PFSK-1 (cell line): Measurements from ENCODE around the gene GDAP1L1.

ENCODE experiments used
- FOXP2 ChIP-seq: optimal IDR thresholded peaks from 2 replicates; pipeline ENCODE3; 2011; ENCODE audit warnings: borderline replicate concordance, control low read depth, inconsistent platforms; ENCODE audit not compliant: insufficient read depth; ENCODE audit errors: extremely low read length, extremely low read depth
- POLR2AphosphoS5 ChIP-seq: IDR thresholded peaks from 2 replicates; pipeline ENCODE4 v1.6.1; 2012; ENCODE audit warnings: low read depth, mild to moderate bottlenecking, control low read depth, low read length, moderate library complexity
- SIN3A ChIP-seq: IDR thresholded peaks from 2 replicates; pipeline ENCODE4 v1.6.1; 2012; ENCODE audit warnings: mild to moderate bottlenecking, low read length, moderate library complexity, borderline replicate concordance; ENCODE audit not compliant: insufficient read depth
- TAF1 ChIP-seq: IDR thresholded peaks from 2 replicates; pipeline ENCODE4 v1.6.1; 2012; ENCODE audit warnings: low read length, control low read depth, borderline replicate concordance; ENCODE audit not compliant: insufficient read depth
- TF ChIP-seq, protein P1 (sequence below), 2 experiments: IDR thresholded peaks; 2 replicates each; pipeline versions ENCODE4 v1.6.1 to v1.8.0; 2011 to 2012; ENCODE audit warnings: low read depth in 2 of 2, low read length in 2 of 2, control low read depth in 1 of 2, inconsistent platforms in 1 of 2, mild to moderate bottlenecking in 1 of 2, moderate library complexity in 1 of 2; ENCODE audit not compliant: insufficient read depth in 1 of 2

The GDAP1L1 gene

DNA sequence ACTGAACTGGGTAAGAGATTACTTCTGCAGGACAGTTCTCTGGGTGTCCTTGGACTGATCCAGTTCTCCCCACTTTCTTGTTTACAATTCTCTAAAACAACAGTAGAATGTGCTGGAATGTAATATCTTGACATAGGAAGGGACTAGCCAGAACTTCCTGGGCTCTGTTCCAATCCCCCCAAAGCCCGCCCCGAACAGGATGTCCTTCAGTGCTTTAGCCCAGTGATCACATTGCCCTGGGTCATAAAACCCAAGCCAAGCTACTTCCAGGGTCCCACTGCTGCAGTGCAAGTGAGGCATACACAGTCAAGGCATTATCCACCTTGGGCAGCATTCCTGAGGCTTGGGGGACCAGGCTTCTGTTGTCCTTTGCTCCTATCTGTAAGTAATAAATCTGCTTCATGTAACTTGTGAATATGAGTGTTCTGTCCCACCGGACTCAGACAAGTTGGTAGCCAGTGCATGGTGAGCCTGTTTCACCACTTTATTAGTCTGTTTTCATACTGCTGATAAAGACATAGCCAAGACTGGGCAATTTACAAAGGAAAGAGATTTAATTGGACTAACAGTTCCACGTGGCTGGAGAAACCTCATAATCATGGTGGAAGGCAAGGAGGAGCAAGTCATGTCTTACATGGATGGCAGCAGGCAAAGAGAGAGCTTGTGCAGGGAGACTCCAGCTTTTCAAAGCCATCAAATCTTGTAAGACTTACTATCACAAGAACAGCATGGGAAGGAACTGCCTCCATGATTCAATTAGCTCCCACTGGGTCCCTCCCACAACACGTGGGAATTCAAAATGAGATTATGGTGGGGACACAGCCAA, 40.4 kb downstream of the GDAP1L1 start:
- TF ChIP-seq SIN3A (no peak), TAF1 (no peak), FOXP2 (no peak), POLR2AphosphoS5 (no peak)
- TF ChIP-seq, protein P1, sequence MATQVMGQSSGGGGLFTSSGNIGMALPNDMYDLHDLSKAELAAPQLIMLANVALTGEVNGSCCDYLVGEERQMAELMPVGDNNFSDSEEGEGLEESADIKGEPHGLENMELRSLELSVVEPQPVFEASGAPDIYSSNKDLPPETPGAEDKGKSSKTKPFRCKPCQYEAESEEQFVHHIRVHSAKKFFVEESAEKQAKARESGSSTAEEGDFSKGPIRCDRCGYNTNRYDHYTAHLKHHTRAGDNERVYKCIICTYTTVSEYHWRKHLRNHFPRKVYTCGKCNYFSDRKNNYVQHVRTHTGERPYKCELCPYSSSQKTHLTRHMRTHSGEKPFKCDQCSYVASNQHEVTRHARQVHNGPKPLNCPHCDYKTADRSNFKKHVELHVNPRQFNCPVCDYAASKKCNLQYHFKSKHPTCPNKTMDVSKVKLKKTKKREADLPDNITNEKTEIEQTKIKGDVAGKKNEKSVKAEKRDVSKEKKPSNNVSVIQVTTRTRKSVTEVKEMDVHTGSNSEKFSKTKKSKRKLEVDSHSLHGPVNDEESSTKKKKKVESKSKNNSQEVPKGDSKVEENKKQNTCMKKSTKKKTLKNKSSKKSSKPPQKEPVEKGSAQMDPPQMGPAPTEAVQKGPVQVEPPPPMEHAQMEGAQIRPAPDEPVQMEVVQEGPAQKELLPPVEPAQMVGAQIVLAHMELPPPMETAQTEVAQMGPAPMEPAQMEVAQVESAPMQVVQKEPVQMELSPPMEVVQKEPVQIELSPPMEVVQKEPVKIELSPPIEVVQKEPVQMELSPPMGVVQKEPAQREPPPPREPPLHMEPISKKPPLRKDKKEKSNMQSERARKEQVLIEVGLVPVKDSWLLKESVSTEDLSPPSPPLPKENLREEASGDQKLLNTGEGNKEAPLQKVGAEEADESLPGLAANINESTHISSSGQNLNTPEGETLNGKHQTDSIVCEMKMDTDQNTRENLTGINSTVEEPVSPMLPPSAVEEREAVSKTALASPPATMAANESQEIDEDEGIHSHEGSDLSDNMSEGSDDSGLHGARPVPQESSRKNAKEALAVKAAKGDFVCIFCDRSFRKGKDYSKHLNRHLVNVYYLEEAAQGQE (IDR thresholded peaks at IDR 0.05; ENCODE audit: insufficient read depth in 1 of 2, low read depth in 2 of 2, low read length in 2 of 2), result no peak

GRCh38 chr20:44288252-44288651, 41.1 kb downstream of the GDAP1L1 start:
- TF ChIP-seq TAF1 (no peak), SIN3A (no peak), FOXP2 (no peak)

GRCh38 chr20:44291754-44292153, 44.6 kb downstream of the GDAP1L1 start:
- TF ChIP-seq, protein P1 (IDR thresholded peaks at IDR 0.05; ENCODE audit: insufficient read depth in 1 of 2, low read depth in 2 of 2, low read length in 2 of 2), result no peak
- TF ChIP-seq TAF1 (no peak), FOXP2 (no peak), POLR2AphosphoS5 (no peak), SIN3A (no peak)

GRCh38 chr20:44296011-44296410, 48.9 kb downstream of the GDAP1L1 start:
- TF ChIP-seq, protein P1 (IDR thresholded peaks at IDR 0.05; ENCODE audit: insufficient read depth in 1 of 2, low read depth in 2 of 2, low read length in 2 of 2), result no peak
- TF ChIP-seq FOXP2, result no peak
- TF ChIP-seq TAF1, result no peak
- no peak for TF ChIP-seq SIN3A
- no peak for TF ChIP-seq POLR2AphosphoS5

DNA sequence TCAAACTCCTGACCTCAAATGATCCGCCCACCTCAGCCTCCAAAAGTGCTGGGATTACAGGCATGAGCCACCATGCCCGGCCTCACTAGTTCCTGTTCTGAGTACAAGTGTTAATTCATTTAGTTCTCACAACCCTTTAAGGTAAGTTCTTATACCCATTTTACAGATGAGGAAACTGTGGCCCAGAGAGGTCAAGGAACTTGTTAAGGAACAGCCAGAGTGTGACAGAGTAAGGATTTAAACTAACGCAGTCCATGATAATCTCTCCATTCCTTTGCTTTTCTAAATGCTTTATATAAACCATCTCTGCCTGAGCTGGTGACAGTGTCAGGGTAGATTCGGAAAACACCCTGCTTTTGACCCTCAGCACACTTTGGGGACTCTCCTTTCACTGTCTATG, 50.6 kb downstream of the GDAP1L1 start:
- TF ChIP-seq, protein P1 (IDR thresholded peaks at IDR 0.05; ENCODE audit: insufficient read depth in 1 of 2, low read depth in 2 of 2, low read length in 2 of 2), result no peak
- TF ChIP-seq FOXP2 (no peak), TAF1 (no peak), POLR2AphosphoS5 (no peak), SIN3A (no peak)
